PC-3 (cell line): ENCODE data around the gene ZNF148.

Experiments used
- CTCF ChIP-seq: fragments of 300-600 bp; sonication (generic); conservative IDR thresholded peaks from 2 replicates; pipeline ENCODE4 v1.5.1; 2017; ENCODE audit warnings: antibody characterized with exemption, low read depth, mild to moderate bottlenecking, low read length
- EZH2 ChIP-seq: fragments of 300-600 bp; sonication (generic); IDR thresholded peaks from one replicate; pipeline ENCODE4 v1.6.1; 2017; ENCODE audit warnings: antibody characterized with exemption, mild to moderate bottlenecking, low read length; ENCODE audit not compliant: unreplicated experiment
- EZH2phosphoT487 ChIP-seq: fragments of 300-600 bp; sonication (generic); IDR thresholded peaks from 2 replicates; pipeline ENCODE4 v1.6.1; 2018; ENCODE audit warnings: mild to moderate bottlenecking, antibody characterized with exemption, low read length, borderline replicate concordance

GRCh38 chr3:125188955-125189354 lies 186.2 kb downstream of the ZNF148 start:
- TF ChIP-seq CTCF (no peak), EZH2 (no peak), EZH2phosphoT487 (no peak)
